T-helper 17 cell (primary cell): ENCODE measurements around the gene IFT57. TPM values are rescaled to one million over a fixed set of nuclear protein-coding genes. Genes with fewer than 3 reads are reported as not detected.
"Not testable (repeated sequence)": the region's sequence is repeated elsewhere in the genome, so short reads cannot be mapped to it uniquely, and the experiment has no call there.

Experiments
- ATAC-seq: fragments of 150-1000 bp; cut with Tn5 transposase; 2 replicates; pipeline ENCODE4 v1.10.0; 2021; ENCODE audit warnings: mild to moderate bottlenecking, moderate library complexity
- DNase-seq, 3 donors: peaks; one replicate each; pipeline versions ENCODE4 v3.0.0 to v3.0.0-alpha.2; 2020 to 2021
- H3K9me3 ChIP-seq: one replicate; pipeline ENCODE4 v1.7.0; 2013; ENCODE audit warnings: low read length, mild to moderate bottlenecking; ENCODE audit not compliant: control insufficient read depth, poor library complexity, severe bottlenecking
- H3K27ac Mint-ChIP-seq: one replicate; pipeline ENCODE4 v1.8.0; 2022; ENCODE audit warnings: mild to moderate bottlenecking, moderate library complexity, mixed read lengths
- H3K27me3 Mint-ChIP-seq: one replicate; pipeline ENCODE4 v1.8.0; 2022; ENCODE audit warnings: mixed read lengths
- H3K36me3 Mint-ChIP-seq: one replicate; pipeline ENCODE4 v1.8.0; 2022; ENCODE audit warnings: low read depth, mixed read lengths
- H3K4me1 Mint-ChIP-seq: one replicate; pipeline ENCODE4 v1.8.0; 2022; ENCODE audit warnings: mild to moderate bottlenecking, mixed read lengths
- H3K4me3 Mint-ChIP-seq: one replicate; pipeline ENCODE4 v1.8.0; 2022; ENCODE audit warnings: mild to moderate bottlenecking, moderate library complexity, mixed read lengths
- total RNA-seq, 4 donors: library from RNA in 2 of 4; stranded (reverse) in 2 of 4; gene quantifications; one replicate each; pipeline ENCODE4 v1.2.3 and lab custom pipeline; 2022 to 2026

Gene IFT57
- total RNA-seq, 2 donors from 2014 or later = 48.4 to 52.9 TPM

- Mint-ChIP-seq H3K4me1 (peaks cover 15% of the 10 kb centered on the region), H3K36me3 (peaks cover 6% of the 10 kb centered on the region), H3K27me3 (no peaks in the 10 kb centered on the region), H3K4me3 (no peak overlapping the region), H3K27ac (no peak overlapping the region)
- DNase-seq = no peak
- ATAC-seq = no peak
- H3K9me3 ChIP-seq = no peaks in the 10 kb centered on the region
These were observed 44.7 kb downstream of the IFT57 start for GRCh38 chr3:108177536-108177935.

GRCh38 chr3:108175352-108175751, 46.9 kb downstream of the IFT57 start:
- ATAC-seq (no peak), DNase-seq (no peak)
- peaks cover 22% of the 10 kb centered on the region for H3K4me1 Mint-ChIP-seq
- no peaks in the 10 kb centered on the region for H3K27me3 Mint-ChIP-seq
- H3K4me3 Mint-ChIP-seq = no peak overlapping the region
- peaks cover 6% of the 10 kb centered on the region for H3K36me3 Mint-ChIP-seq
- no peaks in the 10 kb centered on the region for H3K9me3 ChIP-seq
- no peak overlapping the region for H3K27ac Mint-ChIP-seq

- H3K4me1 Mint-ChIP-seq = peaks cover 22% of the 10 kb centered on the region
- H3K4me3 Mint-ChIP-seq = no peak overlapping the region
- H3K9me3 ChIP-seq = no peaks in the 10 kb centered on the region
- no peaks in the 10 kb centered on the region for H3K27me3 Mint-ChIP-seq
- no peak overlapping the region for H3K27ac Mint-ChIP-seq
- no peak for ATAC-seq
- no peak for DNase-seq
- peaks cover 4% of the 10 kb centered on the region for H3K36me3 Mint-ChIP-seq
These were observed 51.1 kb downstream of the IFT57 start for GRCh38 chr3:108171106-108171505.

GRCh38 chr3:108164391-108164790, 57.8 kb downstream of the IFT57 start:
- Mint-ChIP-seq H3K4me3 (no peak overlapping the region), H3K36me3 (peaks cover 3% of the 10 kb centered on the region)

GRCh38 chr3:108159865-108160264, 62.4 kb downstream of the IFT57 start:
- Mint-ChIP-seq H3K27ac (peak overlapping the region; percentile 75), H3K36me3 (no peaks in the 10 kb centered on the region), H3K27me3 (no peaks in the 10 kb centered on the region), H3K4me1 (peaks cover 11% of the 10 kb centered on the region), H3K4me3 (no peak overlapping the region)
- no peaks in the 10 kb centered on the region for H3K9me3 ChIP-seq
- DNase-seq = no peak
- ATAC-seq = no peak

More at GRCh38 chr3:108164391-108164790, 57.8 kb downstream of the IFT57 start:
- H3K27ac Mint-ChIP-seq = no peak overlapping the region
- DNase-seq (no peak), ATAC-seq (no peak)
- H3K4me1 Mint-ChIP-seq = peaks cover 13% of the 10 kb centered on the region
- no peaks in the 10 kb centered on the region for H3K27me3 Mint-ChIP-seq
- H3K9me3 ChIP-seq = no peaks in the 10 kb centered on the region

GRCh38 chr3:108159105-108159504, 63.1 kb downstream of the IFT57 start:
- ATAC-seq (no peak), DNase-seq (no peak)
- Mint-ChIP-seq H3K36me3 (no peaks in the 10 kb centered on the region), H3K4me3 (no peak overlapping the region), H3K27me3 (no peaks in the 10 kb centered on the region), H3K4me1 (peaks cover 14% of the 10 kb centered on the region), H3K27ac (no peak overlapping the region)
- H3K9me3 ChIP-seq = no peaks in the 10 kb centered on the region

- DNase-seq (no peak), ATAC-seq (no peak)
- H3K27me3 Mint-ChIP-seq = no peaks in the 10 kb centered on the region
These were observed 64.0 kb downstream of the IFT57 start for GRCh38 chr3:108158251-108158650.

GRCh38 chr3:108157273-108157672, 65.0 kb downstream of the IFT57 start:
- H3K4me1 Mint-ChIP-seq = peaks cover 15% of the 10 kb centered on the region
- H3K36me3 Mint-ChIP-seq = no peaks in the 10 kb centered on the region
- H3K27ac Mint-ChIP-seq = peak overlapping the region; percentile 24
- ATAC-seq (no peak), DNase-seq (no peak)
- no peaks in the 10 kb centered on the region for H3K27me3 Mint-ChIP-seq
- no peaks in the 10 kb centered on the region for H3K9me3 ChIP-seq
- H3K4me3 Mint-ChIP-seq = no peak overlapping the region

More at GRCh38 chr3:108158251-108158650, 64.0 kb downstream of the IFT57 start:
- H3K4me1 Mint-ChIP-seq = peaks cover 14% of the 10 kb centered on the region
- H3K9me3 ChIP-seq = no peaks in the 10 kb centered on the region
- H3K27ac Mint-ChIP-seq = peak overlapping the region; percentile 24
- H3K36me3 Mint-ChIP-seq = no peaks in the 10 kb centered on the region
- H3K4me3 Mint-ChIP-seq = no peak overlapping the region

- Mint-ChIP-seq H3K4me3 (no peak overlapping the region), H3K4me1 (peaks cover 15% of the 10 kb centered on the region), H3K27ac (no peak overlapping the region), H3K36me3 (no peaks in the 10 kb centered on the region), H3K27me3 (no peaks in the 10 kb centered on the region)
- ATAC-seq (no peak), DNase-seq (no peak)
- H3K9me3 ChIP-seq = no peaks in the 10 kb centered on the region
These were observed 65.8 kb downstream of the IFT57 start for GRCh38 chr3:108156312-108156853.

- not testable (repeated sequence) for H3K9me3 ChIP-seq, H3K36me3 Mint-ChIP-seq, ATAC-seq, H3K27ac Mint-ChIP-seq, H3K27me3 Mint-ChIP-seq, DNase-seq, H3K4me3 Mint-ChIP-seq
- H3K4me1 Mint-ChIP-seq = peaks cover 15% of the 10 kb centered on the region
These were observed 66.6 kb downstream of the IFT57 start for GRCh38 chr3:108155642-108156041.

- Mint-ChIP-seq H3K27ac (peak overlapping the region; percentile 24), H3K36me3 (no peaks in the 10 kb centered on the region), H3K4me3 (no peak overlapping the region), H3K4me1 (peaks cover 13% of the 10 kb centered on the region), H3K27me3 (no peaks in the 10 kb centered on the region)
- no peaks in the 10 kb centered on the region for H3K9me3 ChIP-seq
- ATAC-seq (peak; percentile 66), DNase-seq (peak in 1 of 3 donors; percentile 18)
These were observed 68.7 kb downstream of the IFT57 start for GRCh38 chr3:108153451-108153981.

- Mint-ChIP-seq H3K4me3 (no peak overlapping the region), H3K27ac (no peak overlapping the region), H3K4me1 (peaks cover 15% of the 10 kb centered on the region), H3K36me3 (no peaks in the 10 kb centered on the region), H3K27me3 (no peaks in the 10 kb centered on the region)
- no peak for ATAC-seq
- no peaks in the 10 kb centered on the region for H3K9me3 ChIP-seq
- DNase-seq = no peak
These were observed 70.0 kb downstream of the IFT57 start for GRCh38 chr3:108152274-108152673.

- Mint-ChIP-seq H3K36me3 (no peaks in the 10 kb centered on the region), H3K27ac (no peak overlapping the region), H3K4me3 (no peak overlapping the region), H3K4me1 (peaks cover 15% of the 10 kb centered on the region), H3K27me3 (no peaks in the 10 kb centered on the region)
- ATAC-seq = no peak
- no peaks in the 10 kb centered on the region for H3K9me3 ChIP-seq
- no peak for DNase-seq
These were observed 72.0 kb downstream of the IFT57 start for GRCh38 chr3:108150200-108150599.

GRCh38 chr3:108146139-108146538, 76.1 kb downstream of the IFT57 start:
- no peaks in the 10 kb centered on the region for H3K9me3 ChIP-seq
- H3K4me3 Mint-ChIP-seq = no peak overlapping the region
- no peak for ATAC-seq
- no peak for DNase-seq
- no peaks in the 10 kb centered on the region for H3K27me3 Mint-ChIP-seq
- no peak overlapping the region for H3K27ac Mint-ChIP-seq
- peaks cover 6% of the 10 kb centered on the region for H3K4me1 Mint-ChIP-seq
- H3K36me3 Mint-ChIP-seq = no peaks in the 10 kb centered on the region
